Renal pelvis (tissue), 4 donors: ENCODE data around the gene TLCD1. TPM values are rescaled to one million over a fixed set of nuclear protein-coding genes. Genes with fewer than 3 reads are reported as not detected.

Source experiments
- DNase-seq: peaks from one replicate; pipeline ENCODE4 v3.0.0-alpha.2; 2013
- polyA plus RNA-seq, 3 donors: library from polyadenylated mRNA; unstranded; fragments of 120-200 nt; gene quantifications; one replicate each; pipeline ENCODE4 v1.2.1, GENCODE V29; 2013; ENCODE audit not compliant: insufficient read length in 3 of 3

Gene TLCD1
- polyA plus RNA-seq, 3 donors = 16.6 to 19.8 (median 18.5) TPM

DNA sequence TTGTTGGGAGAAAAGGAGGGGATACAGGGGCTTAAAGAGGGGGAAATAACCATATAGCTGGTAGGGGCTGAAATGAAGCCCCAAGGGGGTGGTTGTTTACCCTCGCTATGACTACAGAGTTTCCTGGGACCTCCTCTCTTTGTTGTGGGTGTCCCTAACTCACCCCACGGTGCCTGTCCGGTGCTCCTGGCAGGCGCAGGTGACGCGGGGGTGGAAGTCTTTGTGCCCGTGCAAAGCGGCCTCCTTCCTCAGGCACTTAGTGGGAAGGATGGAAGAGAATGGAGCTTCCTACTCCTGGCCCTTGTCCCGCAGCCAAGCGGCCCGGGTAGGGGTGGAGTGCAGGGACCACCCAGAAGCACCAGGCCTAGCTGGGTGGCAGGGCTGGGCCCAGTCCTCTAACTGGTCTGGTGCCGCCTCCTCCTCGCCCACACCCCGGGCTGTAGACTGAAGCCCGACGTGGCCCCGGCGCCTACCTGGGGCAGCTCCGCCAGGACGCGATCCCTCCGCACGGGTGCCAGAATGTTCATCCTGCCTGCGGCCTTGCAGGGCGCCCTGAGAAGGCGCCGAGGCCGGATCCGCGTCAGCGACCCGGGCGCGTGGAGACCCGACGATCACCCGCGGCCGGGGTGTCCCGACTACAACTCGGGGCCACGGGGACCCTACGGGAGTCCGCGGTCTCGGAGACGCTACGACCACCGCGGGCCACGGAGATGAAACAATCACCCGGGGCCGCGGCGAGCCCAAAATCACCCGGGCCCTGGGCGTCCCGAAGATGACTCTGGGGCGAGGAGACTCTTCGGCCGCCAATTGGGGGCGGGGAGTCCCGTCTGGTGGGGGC lies 9.1 kb downstream of the TLCD1 start:
- peak; percentile 30 for DNase-seq

DNA sequence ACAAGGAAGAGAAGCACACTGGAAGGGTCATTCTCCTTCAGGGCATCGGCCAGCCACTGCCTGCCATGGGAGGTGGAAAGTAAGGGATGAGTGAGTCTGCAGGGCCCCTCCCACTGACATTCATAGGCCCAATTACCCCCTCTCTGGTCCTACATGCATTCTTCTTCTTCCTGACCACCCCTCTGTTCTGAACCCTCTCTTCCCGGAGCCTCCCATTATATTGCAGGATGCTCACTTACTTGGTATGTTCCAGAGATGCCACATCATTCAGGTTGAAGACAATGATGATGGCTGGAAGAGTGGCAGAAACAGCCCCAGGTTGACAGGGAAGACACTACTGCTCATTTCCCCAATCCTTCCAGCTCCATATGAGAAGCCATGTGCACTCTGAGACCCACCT lies 10.8 kb downstream of the TLCD1 start:
- no peak for DNase-seq

DNA sequence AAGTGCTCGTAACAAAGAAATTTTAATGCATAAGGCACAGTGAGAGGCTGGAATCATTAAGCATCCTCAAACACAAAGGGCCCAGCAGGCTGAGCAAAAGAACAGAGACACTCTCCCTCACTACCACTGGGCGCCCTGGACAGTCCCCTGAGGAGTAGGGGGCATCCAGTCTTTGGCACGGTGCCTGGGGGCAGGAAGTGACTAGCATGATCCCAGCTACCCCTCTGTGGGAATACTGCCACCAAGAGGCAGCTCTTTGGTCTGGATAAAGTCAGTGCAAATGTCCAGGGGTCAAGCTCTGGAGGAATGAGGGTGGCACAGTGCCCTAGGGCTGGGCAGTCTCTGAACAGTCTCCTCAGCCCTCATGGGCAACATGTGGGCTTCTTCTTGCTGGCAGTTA lies 11.8 kb downstream of the TLCD1 start:
- DNase-seq = no peak

DNA sequence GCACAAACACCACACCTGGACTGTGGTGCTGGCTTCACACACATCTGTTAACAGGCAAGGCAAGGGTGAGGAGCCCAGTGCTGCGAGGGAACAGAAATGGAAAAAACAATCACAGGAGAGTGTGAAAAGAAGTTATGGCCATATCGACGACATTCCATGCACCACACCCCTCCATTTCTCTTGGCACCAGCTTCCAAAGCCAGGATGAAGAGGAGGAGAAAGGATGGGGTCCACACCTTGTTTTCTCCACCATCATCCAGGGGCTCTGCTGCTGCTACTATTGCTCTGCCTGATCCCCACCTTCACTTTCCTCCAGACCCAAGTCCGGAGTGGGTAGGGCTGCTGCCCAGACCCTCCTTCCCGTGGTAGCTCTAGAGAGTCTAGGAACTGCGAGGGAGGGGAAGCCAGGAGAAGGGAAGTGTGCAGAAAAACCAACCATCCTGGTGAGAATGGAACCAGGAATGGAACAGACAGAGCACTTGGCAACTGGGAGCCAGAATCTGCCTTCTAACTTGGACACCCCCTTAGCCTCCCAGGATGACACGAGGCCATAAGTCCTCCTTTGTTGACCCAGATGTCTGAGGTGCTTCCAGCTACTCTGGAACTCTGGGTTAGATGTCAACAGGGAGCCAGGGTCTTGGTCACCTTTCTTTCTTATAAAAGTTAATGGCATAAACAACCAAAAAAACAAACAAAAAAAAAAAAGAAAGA lies 13.2 kb downstream of the TLCD1 start:
- no peak for DNase-seq

DNA sequence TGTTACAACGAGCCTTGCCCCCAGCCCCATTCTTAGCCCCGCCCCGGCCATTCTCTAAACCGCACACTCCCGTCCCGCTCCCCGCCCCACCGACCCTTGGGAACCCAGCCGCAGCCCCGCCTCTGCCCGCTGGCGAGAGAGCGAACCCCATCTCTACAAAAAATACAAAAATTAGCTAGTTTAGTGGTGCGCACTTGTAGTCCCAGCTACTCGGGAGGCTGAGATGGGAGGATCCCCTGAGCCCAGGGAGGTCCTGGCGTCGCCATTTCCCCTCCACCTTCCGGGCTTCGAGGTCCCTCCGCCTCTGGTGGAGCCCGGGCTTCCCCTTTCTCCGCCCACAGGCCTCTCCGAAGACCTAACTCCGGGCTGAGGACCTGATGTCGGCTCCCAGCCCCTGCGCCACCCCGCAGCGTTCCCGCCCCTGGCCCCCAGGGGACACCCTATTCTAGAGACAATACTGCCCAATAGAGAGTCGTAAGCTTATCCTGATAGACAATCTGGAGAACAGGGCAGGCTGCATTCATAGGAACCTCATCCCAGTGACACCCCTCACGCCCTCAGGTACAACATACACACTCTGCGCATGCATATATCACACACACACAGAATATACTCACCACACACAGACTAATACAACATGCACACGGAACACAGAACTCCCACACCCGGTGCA lies 13.9 kb downstream of the TLCD1 start:
- no peak for DNase-seq

DNA sequence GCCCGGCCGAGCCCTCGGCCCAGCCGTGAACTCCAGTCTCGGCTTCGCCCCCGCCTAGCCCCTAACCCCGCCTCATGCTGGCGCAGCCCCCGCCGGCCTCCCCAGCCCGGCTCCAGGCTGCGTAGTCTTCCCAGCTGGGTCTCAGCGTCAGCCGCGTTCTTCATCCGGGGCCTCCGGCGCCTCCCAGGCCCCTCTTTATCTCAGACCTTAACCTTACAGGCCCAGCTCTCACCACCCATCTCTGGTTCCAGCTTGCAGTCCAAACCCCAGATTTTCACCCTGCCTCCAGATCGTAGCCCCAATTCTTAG lies 14.4 kb downstream of the TLCD1 start, which contains the start of gene PROCA1:
Gene PROCA1, minus strand, starts transcription at position 166 of the 309 bp plus-strand sequence. CDS start 228 bp downstream, outside the sequence.
- no peak for DNase-seq

DNA sequence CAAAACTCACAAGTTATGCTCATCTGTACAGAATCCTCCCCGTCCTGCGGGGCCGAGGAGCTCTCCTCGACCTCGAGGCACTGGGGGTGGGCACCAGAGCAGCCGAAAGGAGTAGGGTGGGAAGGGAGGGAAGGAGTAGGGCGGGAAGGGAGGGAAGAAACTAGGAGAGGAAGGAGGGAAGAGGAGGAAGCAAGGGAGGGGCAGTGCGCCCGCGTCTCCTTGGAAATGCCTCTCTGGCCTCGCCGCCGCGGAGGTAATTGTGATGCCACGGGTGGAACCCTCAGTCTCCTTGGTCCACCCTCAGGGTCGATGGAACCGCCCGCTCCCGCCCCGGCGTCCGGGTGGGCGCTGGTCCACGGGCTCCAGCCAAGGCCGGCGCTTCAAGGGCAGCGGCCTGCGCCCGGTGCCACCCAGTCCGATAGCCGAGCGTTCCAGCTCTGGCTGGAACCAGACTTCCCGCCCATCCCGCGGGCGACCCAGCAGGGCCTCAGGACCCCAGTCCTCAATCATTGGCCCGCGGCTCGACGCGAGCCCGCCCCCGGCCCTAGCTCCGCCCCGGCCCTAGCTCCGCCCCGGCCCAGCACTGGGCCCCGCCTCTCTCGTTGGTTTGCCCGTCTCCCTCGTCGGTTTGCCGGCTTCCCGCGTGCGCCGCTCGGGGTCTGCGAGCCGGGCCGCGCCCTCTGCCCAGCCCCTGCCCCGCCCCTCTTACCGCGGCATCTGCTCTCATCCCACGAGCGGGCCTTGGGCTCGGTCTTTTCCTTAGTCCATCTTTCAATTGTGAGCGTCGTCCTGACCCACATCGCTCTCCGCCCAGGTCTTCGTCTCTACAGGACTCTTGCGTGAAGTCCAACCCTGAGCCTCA lies 14.9 kb downstream of the TLCD1 start:
- peak; percentile 93 for DNase-seq

DNA sequence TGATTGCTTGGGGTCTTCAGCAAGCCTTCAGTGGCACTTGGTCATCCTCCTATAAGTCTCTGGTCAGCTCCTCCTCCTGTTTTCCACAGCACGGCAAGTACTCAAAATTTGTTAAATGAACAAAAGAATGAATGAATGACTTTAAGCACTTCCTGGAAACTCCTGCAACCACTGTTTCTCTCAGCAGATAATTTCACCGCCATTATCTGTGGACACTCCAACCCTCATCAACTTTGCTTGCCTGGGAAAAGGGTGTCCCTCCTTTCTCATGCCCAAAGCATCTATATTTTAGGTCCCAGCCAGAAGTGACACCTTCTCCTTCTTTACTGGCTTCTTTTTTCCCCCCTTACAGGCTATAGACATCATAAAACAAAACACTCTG lies 18.7 kb downstream of the TLCD1 start:
- no peak for DNase-seq

DNA sequence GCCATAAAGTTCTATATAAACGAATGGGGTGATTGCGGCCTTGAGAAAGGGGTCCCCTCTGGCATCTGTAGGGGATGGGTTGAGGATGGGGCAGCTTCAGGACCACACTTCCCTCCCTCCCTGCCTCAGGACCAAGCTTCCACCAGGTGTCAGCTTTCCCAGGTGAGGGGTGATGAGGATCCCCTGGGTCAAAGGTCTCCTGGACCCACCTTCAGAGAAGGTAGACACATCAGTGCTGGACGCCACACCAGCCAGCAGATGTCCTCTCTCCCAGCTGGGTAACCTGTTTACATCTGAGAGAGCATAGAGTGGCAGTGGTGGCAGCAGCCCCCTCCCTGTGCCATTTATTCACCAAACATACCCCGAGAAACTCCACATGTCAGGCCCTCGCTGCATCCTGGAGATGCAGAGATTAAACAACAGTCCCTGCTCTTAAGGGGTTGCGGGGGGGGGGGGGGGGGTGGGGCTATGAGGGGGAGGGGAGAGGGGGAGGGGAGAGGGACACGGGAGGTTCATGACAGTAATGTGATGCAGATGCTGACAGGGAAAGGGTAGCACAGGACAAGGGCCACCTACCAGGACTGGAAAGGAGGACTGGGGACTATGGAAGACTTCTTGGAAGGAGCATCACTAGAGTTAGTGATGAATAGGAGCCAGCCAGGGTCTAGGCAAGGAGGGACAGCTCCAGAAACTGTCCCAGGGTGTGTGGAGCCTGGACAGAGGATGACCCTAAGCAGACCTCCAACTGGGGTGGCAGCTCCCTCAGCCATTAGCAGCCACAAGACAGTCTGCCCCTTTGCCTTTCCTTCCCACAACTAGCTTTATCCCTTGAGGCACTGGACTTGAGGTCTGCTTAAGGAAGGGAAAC lies 19.3 kb downstream of the TLCD1 start:
- DNase-seq = no peak

DNA sequence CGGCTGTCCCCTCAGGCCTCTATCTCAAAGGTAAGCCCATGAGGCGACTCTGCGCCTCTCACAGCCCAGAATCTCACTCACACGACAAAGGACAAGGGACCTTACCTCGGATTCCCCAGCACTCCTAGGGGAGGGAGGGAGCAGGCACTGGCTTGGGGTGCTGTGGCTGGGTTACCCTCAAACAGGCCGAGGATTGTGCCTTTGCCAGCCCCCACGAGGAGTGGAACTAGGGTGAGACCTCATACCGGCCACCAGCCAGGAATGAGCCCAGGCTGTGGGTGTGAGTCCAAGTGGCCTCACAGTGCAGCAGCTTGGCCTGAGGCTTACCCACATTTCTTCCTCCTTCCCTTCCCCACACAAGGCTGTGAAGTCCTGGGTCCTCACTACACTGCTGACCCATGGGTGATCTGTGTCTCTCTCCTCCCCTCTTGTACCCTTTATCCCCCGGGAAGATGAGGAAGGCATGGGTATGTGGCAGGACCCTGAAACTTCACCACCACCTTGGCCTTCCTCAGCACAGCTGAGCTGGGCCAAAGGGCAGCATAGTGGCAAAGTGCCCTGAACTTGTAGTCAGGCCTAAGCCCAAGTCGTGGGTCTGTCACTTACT lies 20.2 kb downstream of the TLCD1 start:
- no peak for DNase-seq

DNA sequence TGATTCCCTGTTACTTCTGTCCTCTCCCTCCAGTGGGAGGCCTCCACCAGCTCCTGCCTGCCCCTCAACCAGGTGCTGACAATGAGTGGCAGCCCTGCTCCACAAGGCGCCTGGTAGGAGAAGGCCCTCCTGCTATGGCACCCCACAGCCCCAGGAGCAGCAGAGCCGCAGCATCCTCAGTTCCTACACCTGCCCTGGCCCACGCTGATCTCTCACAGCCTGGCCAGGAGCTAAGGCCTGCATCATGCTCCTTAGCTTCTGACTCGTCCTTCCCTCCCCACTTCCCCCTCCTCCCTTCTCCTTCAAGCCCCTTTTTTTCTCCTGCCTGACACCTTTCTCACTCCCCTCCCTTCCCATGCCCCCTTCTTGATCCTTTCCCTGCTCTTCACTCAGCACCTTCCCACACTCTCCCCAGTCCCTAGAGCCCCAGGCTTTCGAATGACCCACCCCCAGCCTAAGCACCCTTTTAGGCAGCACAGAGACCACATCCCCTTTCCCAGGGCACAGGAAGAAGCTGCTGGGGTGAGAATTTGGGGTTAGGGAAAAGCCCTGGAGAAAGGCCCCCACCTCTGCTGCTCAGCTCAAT lies 20.9 kb downstream of the TLCD1 start:
- no peak for DNase-seq

DNA sequence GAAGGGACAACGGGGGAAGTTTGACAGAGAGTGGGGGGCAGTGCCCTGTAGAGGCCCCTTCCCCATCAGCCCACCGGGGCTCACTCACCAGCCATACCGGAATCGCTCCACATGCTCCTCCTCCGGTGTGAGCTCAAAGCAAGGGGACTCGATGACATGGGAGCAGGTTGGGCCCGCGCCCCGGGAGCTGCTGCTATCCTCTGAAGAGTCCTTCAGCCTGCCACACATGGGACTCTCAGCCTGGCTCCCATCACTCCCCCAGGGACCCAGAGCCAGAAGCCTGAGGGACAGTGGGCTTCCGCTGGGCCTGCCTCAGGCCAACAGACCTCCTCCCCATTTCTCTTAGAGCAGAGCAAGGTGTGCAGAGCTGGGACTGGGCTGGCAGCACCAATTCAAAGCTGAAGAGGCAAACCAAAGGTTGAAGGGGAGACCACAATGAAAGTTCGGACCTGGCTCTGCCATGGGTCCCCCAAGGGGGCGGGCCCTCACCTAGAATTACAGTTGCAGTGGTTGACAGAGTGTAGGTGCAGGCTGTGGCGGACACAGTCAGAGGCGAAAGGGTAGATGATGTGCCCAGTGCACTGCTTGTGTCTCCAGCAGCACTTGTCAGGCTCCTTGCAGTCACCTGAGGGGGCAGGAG lies 21.7 kb downstream of the TLCD1 start:
- no peak for DNase-seq

DNA sequence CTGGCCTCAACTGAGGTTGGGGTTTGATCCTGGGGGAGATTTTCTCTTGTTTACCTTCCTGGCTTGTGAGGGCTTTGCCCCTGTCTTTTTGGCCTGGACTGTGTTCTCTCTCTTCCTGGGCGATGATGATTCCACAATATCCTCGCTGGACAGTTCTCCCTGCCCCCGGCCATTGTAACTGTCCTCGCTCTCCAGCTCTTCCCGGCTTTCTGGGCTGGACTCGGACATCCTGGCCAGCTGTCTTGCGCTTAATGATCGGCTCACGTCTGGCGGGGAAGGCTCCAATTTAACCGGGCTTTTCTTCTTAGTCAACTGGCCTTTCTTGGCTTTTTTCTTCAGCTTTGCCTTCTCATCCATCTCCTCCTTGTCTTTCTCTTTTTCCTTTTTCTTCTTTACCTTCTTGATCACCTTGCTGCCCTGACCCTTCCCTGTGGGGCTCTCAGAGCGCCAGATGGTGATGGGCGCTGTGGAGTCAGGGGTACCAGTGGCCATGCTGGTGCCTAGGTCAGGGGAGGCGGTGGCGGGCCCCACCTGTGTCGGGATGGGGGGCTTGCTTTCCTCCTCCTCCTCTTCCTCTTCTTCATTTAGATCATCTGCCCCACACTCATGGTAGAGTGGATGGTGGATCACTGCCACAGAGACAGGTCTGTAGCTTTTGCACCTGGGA lies 22.3 kb downstream of the TLCD1 start:
- no peak for DNase-seq

DNA sequence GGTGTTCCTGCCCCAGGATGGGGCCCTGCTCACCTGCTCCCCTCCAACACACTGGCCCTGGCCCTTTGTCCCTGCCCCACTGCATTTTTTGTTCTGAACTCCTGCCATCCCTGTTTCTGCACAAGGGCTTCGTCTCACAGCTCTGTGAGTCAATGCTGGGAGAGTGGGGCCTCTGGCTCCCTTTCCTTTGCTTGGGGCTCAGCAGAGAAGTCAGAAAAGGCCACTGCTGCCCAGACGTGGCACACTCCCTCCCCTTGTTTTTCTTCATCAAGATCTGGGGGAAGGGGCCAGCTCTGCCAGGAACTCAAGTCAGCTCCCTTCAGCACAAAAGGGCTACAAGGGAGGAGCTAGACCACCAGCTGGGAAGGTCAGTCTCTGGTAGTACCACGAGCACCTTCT lies 23.3 kb downstream of the TLCD1 start:
- no peak for DNase-seq

DNA sequence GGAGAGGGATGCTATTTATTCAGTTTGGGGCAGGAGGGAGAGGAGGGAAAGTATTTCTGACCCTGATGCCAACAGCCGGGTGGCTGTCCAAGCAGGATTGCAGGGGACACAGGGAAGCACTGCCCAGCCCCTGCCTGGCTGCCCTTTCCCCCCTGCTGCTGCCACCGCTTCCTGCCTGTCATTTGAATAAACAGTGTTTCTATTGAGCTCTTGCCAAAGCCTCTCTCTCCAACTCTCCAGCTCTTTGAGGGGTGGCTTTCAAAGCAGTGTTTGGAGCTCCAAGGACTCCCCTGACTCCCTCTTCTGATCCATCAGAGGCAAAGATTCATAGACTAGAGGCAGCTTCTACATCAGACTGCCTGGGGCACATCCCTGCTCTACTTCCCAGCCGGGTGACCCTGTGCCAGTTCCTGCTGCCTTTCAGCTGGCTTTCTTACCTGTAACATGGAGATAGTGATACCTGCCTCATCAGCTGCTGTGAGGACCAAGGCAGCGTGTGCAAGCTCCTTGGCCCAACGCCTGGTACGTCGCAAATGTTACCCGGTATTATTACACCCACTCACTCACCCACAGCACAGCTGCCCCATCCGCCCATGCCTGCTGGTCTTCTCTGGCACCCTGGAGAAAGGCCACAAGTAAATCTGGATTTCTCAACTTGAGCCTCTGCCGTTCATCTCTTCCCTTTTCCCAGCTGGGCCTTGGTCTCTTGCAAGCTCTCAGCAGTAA lies 23.8 kb downstream of the TLCD1 start:
- no peak for DNase-seq

DNA sequence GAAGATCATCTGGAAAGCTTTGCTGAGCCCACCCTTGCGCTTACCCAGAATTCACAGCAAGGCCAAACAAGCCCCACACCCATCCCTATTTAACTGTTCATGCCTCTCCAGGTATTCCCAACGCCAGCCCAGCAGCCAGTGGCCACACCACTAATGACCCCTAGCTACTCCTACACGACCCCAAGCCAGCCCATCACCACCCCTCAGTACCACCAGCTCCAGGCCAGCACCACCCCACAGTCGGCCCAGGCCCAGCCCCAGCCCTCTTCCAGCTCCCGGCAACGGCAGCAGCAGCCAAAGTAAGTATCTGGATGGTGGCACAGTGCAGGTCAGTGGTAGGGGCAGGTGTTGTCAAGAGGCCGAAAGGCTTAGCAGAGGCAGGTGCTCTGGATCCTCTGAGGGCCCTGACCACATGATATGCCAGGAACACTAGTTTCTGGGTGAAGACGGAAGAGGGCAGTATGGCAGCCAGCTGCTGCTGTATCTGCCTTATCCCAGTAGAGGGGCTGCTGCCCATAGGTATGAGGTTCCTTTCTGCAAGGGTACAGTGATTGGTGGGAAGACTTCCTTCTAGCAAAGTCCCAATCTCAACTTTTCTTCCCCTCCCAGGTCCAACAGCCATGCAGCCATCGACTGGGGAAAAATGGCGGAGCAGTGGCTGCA lies 25.1 kb downstream of the TLCD1 start:
- no peak for DNase-seq

DNA sequence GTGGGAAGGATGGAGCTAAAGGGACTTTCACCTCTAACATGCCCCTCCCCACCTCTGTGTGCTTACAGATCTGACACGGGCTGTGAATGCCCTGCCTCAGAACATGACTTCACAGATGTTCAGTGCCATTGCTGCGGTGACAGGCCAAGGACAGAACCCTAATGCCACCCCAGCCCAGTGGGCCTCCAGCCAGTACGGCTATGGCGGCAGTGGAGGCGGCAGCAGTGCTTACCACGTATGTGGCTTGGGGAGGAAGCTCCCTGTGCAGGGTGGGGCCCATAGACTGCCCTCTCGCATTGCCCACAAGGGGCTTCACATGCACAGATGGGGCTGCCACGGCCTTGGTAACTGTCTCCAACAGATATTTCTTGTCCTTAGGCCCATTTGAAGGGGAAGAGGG lies 25.8 kb downstream of the TLCD1 start:
- no peak for DNase-seq
